Activated T-cell treated with anti-CD3 and anti-CD28 coated beads for 4 hours (primary cell): ENCODE measurements around the gene SIPA1L3.

Source experiments
- DNase-seq: peaks from one replicate; pipeline ENCODE4 v3.0.0-alpha.2; 2020

SIPA1L3 gene

GRCh38 chr19:38196245-38196837, 289.3 kb downstream of the SIPA1L3 start:
- DNase-seq: no peak

- DNase-seq: no peak
Measured at GRCh38 chr19:38196948-38197656, 290.1 kb downstream of the SIPA1L3 start.

- DNase-seq: no peak
Measured at GRCh38 chr19:38197937-38198704, 291.1 kb downstream of the SIPA1L3 start.

- no peak for DNase-seq
Measured at GRCh38 chr19:38199340-38199739, 292.3 kb downstream of the SIPA1L3 start.

GRCh38 chr19:38201731-38202130, 294.7 kb downstream of the SIPA1L3 start:
- DNase-seq: no peak

- no peak for DNase-seq
Measured at GRCh38 chr19:38202504-38202903, 295.5 kb downstream of the SIPA1L3 start.

- DNase-seq: no peak
Measured at GRCh38 chr19:38203197-38203596, 296.2 kb downstream of the SIPA1L3 start.

- no peak for DNase-seq
Measured at GRCh38 chr19:38204096-38204495, 297.1 kb downstream of the SIPA1L3 start.

- no peak for DNase-seq
Measured at GRCh38 chr19:38204728-38205127, 297.7 kb downstream of the SIPA1L3 start.

- DNase-seq: no peak
Measured at GRCh38 chr19:38206006-38206745, 299.2 kb downstream of the SIPA1L3 start.

GRCh38 chr19:38206928-38207327, 299.9 kb downstream of the SIPA1L3 start:
- DNase-seq: no peak

GRCh38 chr19:38207543-38207942, 300.5 kb downstream of the SIPA1L3 start:
- no peak for DNase-seq

GRCh38 chr19:38208571-38208970, 301.6 kb downstream of the SIPA1L3 start:
- no peak for DNase-seq

GRCh38 chr19:38209152-38209551, 302.1 kb downstream of the SIPA1L3 start:
- no peak for DNase-seq

- no peak for DNase-seq
Measured at GRCh38 chr19:38209671-38210457, 302.9 kb downstream of the SIPA1L3 start.

GRCh38 chr19:38210458-38210987, 303.5 kb downstream of the SIPA1L3 start:
- no peak for DNase-seq

GRCh38 chr19:38211151-38211591, 304.2 kb downstream of the SIPA1L3 start:
- no peak for DNase-seq

GRCh38 chr19:38211766-38212165, 304.8 kb downstream of the SIPA1L3 start:
- no peak for DNase-seq

GRCh38 chr19:38213469-38213868, 306.5 kb downstream of the SIPA1L3 start:
- DNase-seq: no peak

GRCh38 chr19:38213911-38214625, 307.1 kb downstream of the SIPA1L3 start:
- DNase-seq: peak; percentile 27
